ENCODE data around the gene CTCFL.

CTCFL gene

GRCh38 chr20:57559658-57560553, 35.0 kb upstream of the CTCFL start:
- no peak for DNase-seq (ENCODE audit: low spot score)

- DNase-seq (ENCODE audit: low spot score): no peak
These were observed 34.3 kb upstream of the CTCFL start for GRCh38 chr20:57559289-57559634.

- no peak for DNase-seq (ENCODE audit: low spot score)
These were observed 33.8 kb upstream of the CTCFL start for GRCh38 chr20:57558614-57559288.

DNA sequence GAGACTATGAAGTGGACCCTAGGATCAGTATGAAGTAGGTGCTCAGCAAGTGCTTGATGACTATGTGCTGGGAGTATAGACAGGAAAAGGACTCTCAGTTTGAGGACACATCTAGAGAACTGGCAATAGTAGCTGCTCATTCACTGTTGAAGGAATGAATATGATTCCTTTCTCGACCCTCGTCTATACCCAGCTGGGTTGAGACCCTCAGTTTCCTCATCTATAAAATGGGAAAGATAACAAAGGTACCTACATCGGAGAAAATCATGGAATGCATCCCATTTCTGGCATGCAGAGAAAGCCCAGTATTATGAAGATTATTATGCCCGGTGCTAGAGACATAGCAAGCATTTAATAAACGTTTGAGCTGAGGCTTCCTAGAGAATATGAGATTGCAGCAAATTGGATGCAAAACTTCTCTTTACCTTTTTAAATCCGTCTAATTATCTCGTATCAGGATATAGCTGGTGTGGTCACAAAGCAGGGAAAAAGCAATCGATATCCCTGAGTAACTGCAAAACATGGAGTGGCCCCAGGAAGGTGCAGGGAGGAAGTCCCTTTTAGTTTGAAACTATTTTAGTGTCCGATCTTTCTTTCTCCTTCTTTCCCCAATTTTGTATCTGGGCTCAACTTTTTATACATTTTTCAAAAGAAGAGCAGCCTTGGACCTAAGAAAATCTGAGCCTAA, 33.1 kb upstream of the CTCFL start:
- DNase-seq (ENCODE audit: low spot score): no peak

DNA sequence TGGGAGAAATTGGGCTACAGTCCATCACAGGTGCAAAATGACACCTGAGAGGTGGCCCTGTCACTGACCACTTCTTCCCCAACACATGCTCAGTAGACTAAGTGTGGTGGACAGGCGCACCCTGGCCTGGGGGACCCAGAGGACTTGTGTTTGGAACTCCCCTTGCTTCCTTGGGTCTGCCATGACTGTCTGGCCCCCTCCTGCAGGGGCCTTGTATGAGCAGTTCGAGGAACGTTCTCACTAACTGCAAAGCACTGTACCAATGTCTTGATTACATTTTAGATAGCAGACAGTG, 32.0 kb upstream of the CTCFL start:
- DNase-seq (ENCODE audit: low spot score): no peak

- no peak for DNase-seq (ENCODE audit: low spot score)
These were observed 30.7 kb upstream of the CTCFL start for GRCh38 chr20:57555457-57556184.

DNA sequence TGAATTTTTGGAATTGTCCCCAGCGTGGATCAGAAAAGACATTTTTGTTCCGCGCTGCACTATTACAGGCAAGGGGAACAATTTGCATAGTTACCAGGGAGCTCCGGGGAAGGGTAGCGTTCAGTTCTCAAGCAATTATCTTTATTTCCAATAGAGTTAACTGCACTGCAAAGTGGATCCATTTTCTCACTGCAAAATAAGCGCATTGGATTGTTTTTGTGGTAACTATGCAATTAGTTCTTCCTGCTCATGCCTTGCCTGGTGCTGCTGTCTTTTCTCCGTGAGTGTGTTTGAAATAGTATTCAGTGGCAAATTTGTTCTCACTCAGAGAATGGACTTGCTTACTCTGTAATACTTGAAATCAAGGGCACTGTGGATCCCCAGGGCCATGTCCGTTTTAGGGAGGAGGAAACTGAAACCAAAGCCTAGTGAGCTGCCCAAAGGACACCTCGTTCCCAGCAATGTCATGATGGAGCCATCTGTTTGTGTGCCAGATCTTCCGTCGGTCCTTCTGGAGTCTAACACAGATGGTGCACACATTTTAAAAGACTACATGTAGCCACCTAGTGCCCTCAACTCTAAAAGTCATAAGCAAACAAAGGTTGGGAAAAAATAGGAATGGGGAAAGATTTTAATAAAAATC, 28.6 kb upstream of the CTCFL start:
- DNase-seq (ENCODE audit: low spot score): no peak

DNA sequence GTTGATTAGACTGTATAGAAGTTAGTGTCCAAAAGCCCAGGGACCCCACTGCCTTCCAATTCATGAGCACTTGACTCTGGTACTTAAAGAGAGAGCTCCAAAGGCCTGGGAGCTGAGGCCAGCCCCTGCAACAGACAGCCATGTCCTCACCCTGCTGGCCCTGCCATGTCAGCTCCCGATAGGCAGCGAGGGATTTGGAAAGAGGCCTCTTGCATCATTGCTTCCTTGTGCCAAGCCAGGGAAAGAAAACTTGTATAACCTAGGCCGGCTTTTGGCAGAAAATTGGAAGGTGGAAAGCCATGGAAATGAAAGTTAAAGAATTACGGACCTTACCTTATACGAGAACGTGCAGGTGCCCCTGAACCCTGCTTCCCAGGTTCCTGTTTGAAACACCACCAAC, 27.5 kb upstream of the CTCFL start:
- DNase-seq (ENCODE audit: low spot score): no peak

GRCh38 chr20:57548177-57549058, 23.5 kb upstream of the CTCFL start:
- no peak for DNase-seq (ENCODE audit: low spot score)

- no peak for DNase-seq (ENCODE audit: low spot score)
These were observed 22.2 kb upstream of the CTCFL start for GRCh38 chr20:57546956-57547649.

GRCh38 chr20:57545927-57546662, 21.2 kb upstream of the CTCFL start:
- no peak for DNase-seq (ENCODE audit: low spot score)

DNA sequence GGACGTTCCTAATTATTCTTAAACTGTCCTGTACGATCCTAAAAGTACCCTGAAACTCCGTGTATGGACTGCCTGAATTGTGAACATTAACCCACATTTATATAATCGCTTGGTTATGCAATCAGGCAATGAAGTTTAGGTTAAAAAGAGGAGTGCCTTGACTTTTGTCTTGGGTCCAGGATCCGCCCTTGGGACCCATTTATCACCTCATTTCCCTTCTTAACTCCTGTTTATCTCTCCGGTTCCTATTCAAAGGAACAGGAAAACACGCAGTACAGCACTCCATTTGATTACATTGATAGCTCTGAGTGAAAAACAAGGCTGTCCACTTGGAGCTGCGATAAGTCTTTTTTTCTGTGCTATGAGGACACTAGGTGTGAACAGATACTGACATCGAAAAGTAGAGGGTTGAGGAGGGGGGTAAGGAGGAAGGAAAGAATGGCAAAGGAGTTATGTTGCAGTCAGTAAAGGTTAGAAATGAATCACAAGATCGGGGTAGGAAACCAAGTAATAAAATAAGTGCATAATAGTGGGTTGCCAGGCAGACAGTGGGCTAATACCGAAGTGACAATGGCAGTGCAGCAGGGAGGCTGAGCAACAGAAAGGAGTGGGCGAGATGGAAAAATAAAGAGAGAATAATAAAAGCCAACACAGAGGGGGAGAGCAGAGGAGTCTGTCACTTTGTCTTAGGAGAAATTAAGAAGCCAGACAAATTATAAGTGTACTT, 20.1 kb upstream of the CTCFL start:
- DNase-seq (ENCODE audit: low spot score): no peak

DNA sequence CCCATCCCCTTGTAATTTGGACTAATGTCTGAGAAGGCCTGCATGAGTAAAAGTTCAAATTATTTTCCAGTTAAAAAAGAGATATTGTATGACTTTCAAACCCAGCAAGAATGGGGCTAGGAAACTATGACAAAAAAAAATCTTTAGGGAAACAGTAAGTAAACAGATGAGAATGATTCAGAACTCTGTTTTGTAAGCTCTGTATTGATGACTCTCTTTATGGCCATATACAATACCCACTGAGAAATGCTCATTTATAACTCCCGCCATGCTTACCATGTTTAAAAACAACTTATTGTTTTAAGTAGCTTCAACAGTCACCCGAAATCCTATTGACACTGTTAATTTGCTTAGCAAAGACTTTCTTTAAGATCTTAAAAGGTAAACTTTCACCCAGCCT, 18.8 kb upstream of the CTCFL start:
- no peak for DNase-seq (ENCODE audit: low spot score)

DNA sequence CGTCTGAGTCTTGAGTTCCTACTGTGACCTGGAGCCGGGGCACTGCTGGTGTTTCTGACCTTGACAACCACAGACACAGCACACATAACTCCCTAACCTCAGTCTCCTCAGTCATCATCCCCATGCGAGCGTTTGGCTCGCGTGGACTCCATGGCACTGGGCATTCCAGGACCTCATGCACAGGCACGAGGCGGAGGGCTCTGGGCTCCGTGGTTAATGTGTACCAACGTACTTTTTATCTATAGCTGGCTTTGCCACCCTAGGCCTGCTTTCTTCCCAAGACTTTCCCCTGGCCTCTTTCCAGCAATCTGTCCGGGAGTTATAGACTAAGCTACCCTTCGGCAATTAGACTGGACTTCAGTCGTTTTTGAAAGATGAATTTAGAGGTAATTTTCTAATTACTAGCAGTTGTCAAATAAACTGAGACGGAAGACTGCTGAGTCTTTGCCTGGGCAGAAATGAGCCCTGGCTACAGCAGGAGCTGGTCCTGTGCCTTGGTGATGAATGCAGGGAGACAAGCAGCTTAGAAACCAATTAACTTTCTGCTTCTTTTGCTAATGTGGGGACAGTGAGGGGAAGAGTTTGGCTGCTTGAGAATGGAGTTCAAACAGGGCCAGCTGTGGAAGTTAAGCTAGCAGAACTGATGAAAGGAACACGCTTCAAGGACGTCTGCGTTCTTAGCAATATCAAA, 16.1 kb upstream of the CTCFL start:
- no peak for DNase-seq (ENCODE audit: low spot score)

DNA sequence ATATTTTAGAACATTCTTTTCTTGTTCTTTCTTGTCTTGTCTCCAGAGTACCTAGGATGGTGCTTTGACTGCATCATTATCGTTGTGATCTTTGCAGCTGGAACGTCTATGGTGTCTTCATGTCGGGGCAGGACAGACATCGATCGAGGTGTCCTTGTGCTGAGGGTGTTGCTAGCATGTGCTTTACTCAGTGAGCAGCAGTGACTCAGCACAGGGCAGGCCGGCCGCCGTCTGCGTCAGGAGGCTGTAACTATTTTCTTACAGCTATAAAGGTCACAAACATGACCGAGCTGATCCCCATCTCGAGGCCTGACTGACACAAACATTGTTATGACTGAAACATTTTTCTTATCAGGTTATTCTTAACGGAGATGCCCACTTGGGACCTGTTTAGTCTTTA, 14.9 kb upstream of the CTCFL start:
- no peak for DNase-seq (ENCODE audit: low spot score)

- no peak for DNase-seq (ENCODE audit: low spot score)
These were observed 12.9 kb upstream of the CTCFL start for GRCh38 chr20:57537822-57538221.

GRCh38 chr20:57536771-57537724, 12.1 kb upstream of the CTCFL start:
- no peak for DNase-seq (ENCODE audit: low spot score)
